OCI-LY3 (cell line): ENCODE data around the gene TRABD2B.

Experiments
- H2AFZ ChIP-seq: fragments of 200-600, 300-600 bp; shearing (Covaris generic); 2 replicates; pipeline ENCODE4 v1.6.0; 2014; ENCODE audit warnings: antibody characterized with exemption, low read depth, low read length
- H3K27ac ChIP-seq: fragments of 200-600, 300-600 bp; sonication (generic); 2 replicates; pipeline ENCODE4 v1.5.1; 2014; ENCODE audit warnings: mild to moderate bottlenecking, low read length, moderate library complexity, mixed read lengths
- H3K27me3 ChIP-seq: fragments of 200-600, 300-600 bp; sonication (generic); 2 replicates; pipeline ENCODE4 v1.6.1; 2014; ENCODE audit warnings: low read depth, low read length, mixed read lengths
- H3K36me3 ChIP-seq: fragments of 200-600, 300-600 bp; sonication (generic); replicated peaks from 2 replicates; pipeline ENCODE3; 2014; ENCODE audit warnings: low read depth, low read length, mixed read lengths
- H3K4me1 ChIP-seq: fragments of 300-600, 200-600 bp; sonication (generic); 2 replicates; pipeline ENCODE4 v1.6.1; 2014; ENCODE audit warnings: low read length, mixed read lengths
- H3K4me2 ChIP-seq: fragments of 200-600, 300-600 bp; sonication (generic); 2 replicates; pipeline ENCODE4 v1.6.1; 2014; ENCODE audit warnings: low read length, mixed read lengths
- H3K4me3 ChIP-seq: fragments of 300-600, 200-600 bp; sonication (generic); 2 replicates; pipeline ENCODE4 v1.5.1; 2014; ENCODE audit warnings: antibody characterized with exemption, mild to moderate bottlenecking, low read length, moderate library complexity
- H3K79me2 ChIP-seq: fragments of 300-600, 200-600 bp; shearing (Covaris generic); 2 replicates; pipeline ENCODE4 v1.6.1; 2014; ENCODE audit warnings: mild to moderate bottlenecking, low read length, mixed read lengths
- H3K9ac ChIP-seq: fragments of 300-600, 200-600 bp; shearing (Covaris generic); 2 replicates; pipeline ENCODE4 v1.6.0; 2014; ENCODE audit warnings: mild to moderate bottlenecking, low read length, moderate library complexity
- H3K9me3 ChIP-seq: fragments of 200-600, 300-600 bp; shearing (Covaris generic); 2 replicates; pipeline ENCODE4 v1.6.1; 2014; ENCODE audit warnings: low read length, mixed read lengths; ENCODE audit not compliant: insufficient read depth
- H4K20me1 ChIP-seq: fragments of 200-600, 300-600 bp; sonication (generic); 2 replicates; pipeline ENCODE4 v1.6.1; 2016; ENCODE audit warnings: low read length, mixed read lengths; ENCODE audit not compliant: insufficient read depth
- EZH2phosphoT487 ChIP-seq: fragments of 200-600 bp; shearing (Covaris generic); IDR thresholded peaks from 2 replicates; pipeline ENCODE4 v1.6.1; 2018; ENCODE audit warnings: antibody characterized with exemption, mixed run types, low read depth
- TF ChIP-seq, protein P1 (sequence below): fragments of 200-600, 300-600 bp; sonication (generic); IDR thresholded peaks from 2 replicates; pipeline ENCODE4 v1.5.1; 2014; ENCODE audit warnings: antibody characterized with exemption, low read length, low read depth

Gene TRABD2B

DNA sequence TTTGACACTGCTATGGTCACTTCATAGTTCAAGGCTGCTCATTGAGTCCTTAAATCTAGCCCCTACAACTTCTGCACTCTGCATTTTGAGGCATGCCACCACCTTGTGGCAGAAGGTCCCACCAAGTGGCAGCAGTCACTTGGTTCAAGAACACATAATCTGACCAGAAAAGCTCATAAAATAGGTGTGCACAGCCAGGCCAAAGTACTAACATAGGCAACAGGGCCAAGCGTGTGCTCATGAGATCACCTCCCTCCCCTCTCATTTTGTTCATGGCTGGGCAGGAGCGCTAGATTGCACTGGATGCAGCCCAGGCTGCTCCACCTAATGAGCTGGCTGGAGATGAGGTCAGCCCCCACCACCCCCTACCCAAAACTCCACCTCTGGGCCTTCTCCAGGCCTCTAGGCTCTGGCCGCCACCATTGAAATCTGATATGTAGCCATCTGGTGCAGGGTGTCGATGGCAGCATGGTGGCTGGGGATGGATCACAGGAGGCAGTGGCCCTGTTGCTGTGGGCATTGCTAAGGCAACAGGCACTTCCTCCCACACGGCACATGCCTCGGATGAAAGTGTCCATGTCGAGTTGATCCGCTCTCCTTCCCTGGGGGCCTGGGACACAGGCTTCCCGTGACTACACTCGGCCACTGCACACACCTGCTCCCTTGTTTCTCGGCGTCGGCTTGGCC, 193.2 kb downstream of the TRABD2B start:
- no peak for TF ChIP-seq EZH2phosphoT487
- TF ChIP-seq, protein P1, sequence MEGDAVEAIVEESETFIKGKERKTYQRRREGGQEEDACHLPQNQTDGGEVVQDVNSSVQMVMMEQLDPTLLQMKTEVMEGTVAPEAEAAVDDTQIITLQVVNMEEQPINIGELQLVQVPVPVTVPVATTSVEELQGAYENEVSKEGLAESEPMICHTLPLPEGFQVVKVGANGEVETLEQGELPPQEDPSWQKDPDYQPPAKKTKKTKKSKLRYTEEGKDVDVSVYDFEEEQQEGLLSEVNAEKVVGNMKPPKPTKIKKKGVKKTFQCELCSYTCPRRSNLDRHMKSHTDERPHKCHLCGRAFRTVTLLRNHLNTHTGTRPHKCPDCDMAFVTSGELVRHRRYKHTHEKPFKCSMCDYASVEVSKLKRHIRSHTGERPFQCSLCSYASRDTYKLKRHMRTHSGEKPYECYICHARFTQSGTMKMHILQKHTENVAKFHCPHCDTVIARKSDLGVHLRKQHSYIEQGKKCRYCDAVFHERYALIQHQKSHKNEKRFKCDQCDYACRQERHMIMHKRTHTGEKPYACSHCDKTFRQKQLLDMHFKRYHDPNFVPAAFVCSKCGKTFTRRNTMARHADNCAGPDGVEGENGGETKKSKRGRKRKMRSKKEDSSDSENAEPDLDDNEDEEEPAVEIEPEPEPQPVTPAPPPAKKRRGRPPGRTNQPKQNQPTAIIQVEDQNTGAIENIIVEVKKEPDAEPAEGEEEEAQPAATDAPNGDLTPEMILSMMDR, result no peak
- no peak overlapping the region for H3K4me2 ChIP-seq
- no peaks in the 10 kb centered on the region for H3K27me3 ChIP-seq
- H3K27ac ChIP-seq, result no peak overlapping the region
- no peak overlapping the region for H3K4me3 ChIP-seq
- no peak overlapping the region for H2AFZ ChIP-seq
- no peaks in the 10 kb centered on the region for H3K4me1 ChIP-seq
- no peaks in the 10 kb centered on the region for H3K9me3 ChIP-seq
- H4K20me1 ChIP-seq, result no peaks in the 10 kb centered on the region
- H3K9ac ChIP-seq, result no peak overlapping the region
- no peaks in the 10 kb centered on the region for H3K79me2 ChIP-seq
- no peaks in the 10 kb centered on the region for H3K36me3 ChIP-seq

DNA sequence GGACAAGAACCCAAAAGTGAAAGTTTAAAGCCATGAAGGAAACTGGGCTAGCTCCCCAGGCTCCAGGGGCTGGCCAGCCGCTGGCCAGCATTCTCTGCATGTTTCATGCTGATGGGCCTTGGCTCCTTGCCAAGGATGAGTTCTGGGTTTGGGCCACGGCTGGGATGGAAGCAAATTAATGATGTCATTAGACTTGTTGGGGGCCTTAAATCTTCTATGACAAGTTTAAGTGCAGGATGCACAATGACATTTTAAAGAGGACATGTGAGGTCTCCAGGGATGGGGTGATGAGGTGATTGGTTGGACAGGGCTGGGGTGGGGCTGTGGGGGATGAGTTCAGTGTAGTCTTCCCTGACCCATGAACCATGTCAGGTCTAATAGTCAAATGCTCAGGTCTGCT, 199.6 kb downstream of the TRABD2B start:
- H2AFZ ChIP-seq, result no peak overlapping the region
- no peaks in the 10 kb centered on the region for H3K79me2 ChIP-seq
- TF ChIP-seq EZH2phosphoT487, result no peak
- TF ChIP-seq, protein P1, result no peak
- no peak overlapping the region for H3K27ac ChIP-seq
- no peaks in the 10 kb centered on the region for H4K20me1 ChIP-seq
- no peak overlapping the region for H3K4me3 ChIP-seq
- H3K4me2 ChIP-seq, result no peak overlapping the region
- H3K9me3 ChIP-seq, result no peaks in the 10 kb centered on the region
- no peaks in the 10 kb centered on the region for H3K27me3 ChIP-seq
- H3K36me3 ChIP-seq, result no peaks in the 10 kb centered on the region
- H3K4me1 ChIP-seq, result no peaks in the 10 kb centered on the region
- no peak overlapping the region for H3K9ac ChIP-seq

DNA sequence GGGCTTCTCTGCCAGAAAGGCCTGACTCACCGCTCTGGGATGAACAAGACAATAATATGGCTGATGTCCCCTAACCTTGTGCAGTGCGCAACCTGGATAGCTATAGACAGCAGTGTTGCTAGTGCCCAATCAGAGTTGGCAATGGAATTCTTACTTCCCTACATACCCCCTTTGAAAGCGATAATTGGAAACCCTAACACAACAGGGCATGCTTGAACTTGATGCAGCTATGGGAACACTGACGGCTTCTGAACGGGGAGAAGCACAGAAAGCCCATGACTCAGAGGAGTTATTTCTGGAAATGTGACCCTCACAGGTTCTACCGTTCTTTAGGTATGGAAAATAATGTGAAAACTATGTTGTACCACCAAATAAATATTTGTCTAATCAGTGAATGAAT, 200.6 kb downstream of the TRABD2B start:
- H3K27me3 ChIP-seq, result no peaks in the 10 kb centered on the region
- H3K4me1 ChIP-seq, result no peaks in the 10 kb centered on the region
- no peaks in the 10 kb centered on the region for H3K9me3 ChIP-seq
- no peaks in the 10 kb centered on the region for H4K20me1 ChIP-seq
- no peak overlapping the region for H3K9ac ChIP-seq
- no peaks in the 10 kb centered on the region for H3K36me3 ChIP-seq
- H2AFZ ChIP-seq, result no peak overlapping the region
- no peak overlapping the region for H3K27ac ChIP-seq
- H3K4me3 ChIP-seq, result no peak overlapping the region
- H3K4me2 ChIP-seq, result no peak overlapping the region
- no peaks in the 10 kb centered on the region for H3K79me2 ChIP-seq
- TF ChIP-seq EZH2phosphoT487, result no peak
- TF ChIP-seq, protein P1, result no peak

DNA sequence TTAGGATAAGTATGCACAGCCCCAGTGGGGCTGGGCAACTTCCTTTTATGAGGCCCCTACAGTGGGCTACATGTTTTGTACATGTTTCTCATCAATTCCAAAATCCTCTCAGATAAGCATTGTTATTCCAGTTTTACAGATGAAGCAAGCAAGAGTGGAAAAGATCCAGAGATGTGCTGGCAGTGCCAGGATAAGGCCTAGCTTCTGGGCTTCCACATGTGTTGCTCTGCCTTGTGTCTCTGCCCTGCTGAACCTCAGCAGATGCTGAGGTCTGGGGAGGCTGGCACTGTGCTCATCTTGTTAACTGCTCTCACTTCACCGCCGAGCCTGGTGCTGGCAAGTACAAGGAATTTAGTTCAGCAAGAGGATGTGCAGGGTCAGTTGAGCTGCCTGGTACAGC, 202.1 kb downstream of the TRABD2B start:
- H3K4me2 ChIP-seq, result no peak overlapping the region
- TF ChIP-seq EZH2phosphoT487, result no peak
- TF ChIP-seq, protein P1, result no peak

More for the DNA sequence above, 202.1 kb downstream of the TRABD2B start:
- H3K4me1 ChIP-seq, result no peaks in the 10 kb centered on the region
- no peak overlapping the region for H2AFZ ChIP-seq
- H3K9me3 ChIP-seq, result no peaks in the 10 kb centered on the region
- H3K27ac ChIP-seq, result no peak overlapping the region
- H4K20me1 ChIP-seq, result no peaks in the 10 kb centered on the region
- no peaks in the 10 kb centered on the region for H3K79me2 ChIP-seq
- H3K36me3 ChIP-seq, result no peaks in the 10 kb centered on the region
- H3K4me3 ChIP-seq, result no peak overlapping the region
- no peaks in the 10 kb centered on the region for H3K27me3 ChIP-seq
- no peak overlapping the region for H3K9ac ChIP-seq
